HG02840 (cell line): Measurements from ENCODE around the gene OR8J1.
"Not testable (repeated sequence)": the region's sequence is repeated elsewhere in the genome, so short reads cannot be mapped to it uniquely, and the experiment has no call there.

Source experiments
- ATAC-seq: cut with Tn5 transposase; IDR thresholded peaks from one replicate; pipeline ENCODE4 v1.9.1; 2021; ENCODE audit warnings: mild to moderate bottlenecking, moderate library complexity, moderate number of reproducible peaks; ENCODE audit not compliant: unreplicated experiment, low FRiP score

Gene OR8J1, protein sequence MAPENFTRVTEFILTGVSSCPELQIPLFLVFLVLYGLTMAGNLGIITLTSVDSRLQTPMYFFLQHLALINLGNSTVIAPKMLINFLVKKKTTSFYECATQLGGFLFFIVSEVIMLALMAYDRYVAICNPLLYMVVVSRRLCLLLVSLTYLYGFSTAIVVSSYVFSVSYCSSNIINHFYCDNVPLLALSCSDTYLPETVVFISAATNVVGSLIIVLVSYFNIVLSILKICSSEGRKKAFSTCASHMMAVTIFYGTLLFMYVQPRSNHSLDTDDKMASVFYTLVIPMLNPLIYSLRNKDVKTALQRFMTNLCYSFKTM

GRCh38 chr11:56353991-56354390 lies at the start of gene OR8J1:
Gene OR8J1, plus strand, starts transcription at chr11:56354291. Its CDS starts 5,956 bp downstream, at chr11:56360247.
- ATAC-seq: no peak

- ATAC-seq: no peak
Observed at GRCh38 chr11:56307836-56308235, 46.3 kb upstream of the OR8J1 start.

DNA sequence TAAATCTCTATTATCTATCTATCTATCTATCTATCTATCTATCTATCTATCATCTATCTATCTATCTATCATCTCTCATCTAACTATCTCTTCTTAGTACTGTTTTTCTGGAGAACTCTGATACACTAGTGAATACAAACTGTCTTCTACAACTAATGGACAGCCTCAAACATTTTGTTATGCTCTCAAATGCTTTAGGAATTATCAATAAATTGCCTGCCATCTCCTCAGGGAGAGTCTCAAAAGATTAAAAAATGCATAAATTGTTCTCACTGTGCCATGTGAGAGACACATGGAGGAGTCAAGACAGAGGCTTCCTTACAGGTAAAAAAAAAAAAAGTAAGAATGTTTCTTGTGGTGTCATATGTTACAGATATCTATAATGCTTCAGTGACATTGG lies 39.2 kb upstream of the OR8J1 start, which contains the start of gene OR8K3:
Gene OR8K3, plus strand, starts transcription at position 301 of the 400 bp plus-strand sequence. CDS start 3,163 bp downstream, outside the sequence.
- ATAC-seq: no peak

GRCh38 chr11:56331861-56332491 lies 22.1 kb upstream of the OR8J1 start:
- ATAC-seq: no peak

DNA sequence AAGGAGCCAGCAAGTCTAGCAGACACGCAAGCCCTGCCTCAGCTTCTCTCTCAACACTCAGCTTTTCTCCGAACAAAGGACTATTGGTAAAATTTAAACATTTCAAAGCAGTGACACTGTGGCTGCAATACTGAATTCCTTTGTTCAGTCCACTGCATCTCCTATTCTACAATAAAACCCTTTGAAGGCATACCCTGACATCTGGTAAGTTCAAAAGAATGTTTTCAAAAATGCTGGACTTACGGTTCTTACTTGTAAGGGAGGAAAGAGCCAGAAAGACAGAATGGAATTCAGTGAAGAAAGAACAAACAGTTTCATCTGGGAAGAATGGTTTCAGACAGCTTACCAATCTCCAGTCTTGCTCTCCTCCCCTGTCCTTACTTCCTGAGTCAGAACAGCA lies 20.9 kb upstream of the OR8J1 start:
- no peak for ATAC-seq

- ATAC-seq: no peak
Observed at GRCh38 chr11:56340289-56340688, 13.8 kb upstream of the OR8J1 start.

GRCh38 chr11:56345739-56346138 lies 8.4 kb upstream of the OR8J1 start, which contains the start of gene OR8K1:
Gene OR8K1, plus strand, starts transcription at chr11:56346039. Its CDS starts 0 bp downstream, at chr11:56346039.
- no peak for ATAC-seq

GRCh38 chr11:56375324-56375723 lies 21.2 kb downstream of the OR8J1 start, which contains the start of gene OR8U1:
Gene OR8U1, plus strand, starts transcription at chr11:56375624. Its CDS starts 0 bp downstream, at chr11:56375624.
- no peak for ATAC-seq

GRCh38 chr11:56380120-56380519 lies 26.0 kb downstream of the OR8J1 start:
- ATAC-seq: no peak

GRCh38 chr11:56394381-56394780 lies 40.3 kb downstream of the OR8J1 start:
- ATAC-seq: no peak

DNA sequence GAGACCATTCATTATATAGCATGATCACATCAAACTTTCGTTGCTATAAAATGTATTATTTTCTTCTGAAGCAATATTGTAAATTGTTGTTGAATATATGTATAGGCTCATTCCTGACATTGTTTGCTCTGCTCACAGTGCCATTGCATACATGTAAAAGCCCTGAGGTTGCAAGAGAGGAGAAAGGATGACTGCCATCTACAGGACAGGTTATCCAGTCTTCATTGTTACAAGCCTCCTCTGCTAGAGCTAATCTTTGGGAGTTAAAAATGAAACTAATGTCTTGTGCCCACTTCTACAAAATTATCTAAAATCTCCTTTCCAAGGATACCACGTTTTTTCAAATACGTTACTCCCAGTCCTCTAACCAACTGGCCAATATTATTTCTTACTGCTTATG lies 42.0 kb downstream of the OR8J1 start:
- ATAC-seq: no peak

- ATAC-seq: not testable (repeated sequence)
Observed at GRCh38 chr11:56401858-56402461, 47.9 kb downstream of the OR8J1 start.

- ATAC-seq: no peak
Observed at GRCh38 chr11:56404393-56404792, 50.3 kb downstream of the OR8J1 start.

GRCh38 chr11:56410801-56411200 lies 56.7 kb downstream of the OR8J1 start:
- ATAC-seq: no peak
